GM12874 (cell line): ENCODE results near the gene PANK2.

Experiments
- TF ChIP-seq, protein P1 (sequence below): IDR thresholded peaks from 2 replicates; pipeline ENCODE4 v1.5.1; 2011; ENCODE audit warnings: low read depth, mild to moderate bottlenecking, control low read depth, low read length, moderate library complexity; ENCODE audit not compliant: insufficient read depth

Gene PANK2

DNA sequence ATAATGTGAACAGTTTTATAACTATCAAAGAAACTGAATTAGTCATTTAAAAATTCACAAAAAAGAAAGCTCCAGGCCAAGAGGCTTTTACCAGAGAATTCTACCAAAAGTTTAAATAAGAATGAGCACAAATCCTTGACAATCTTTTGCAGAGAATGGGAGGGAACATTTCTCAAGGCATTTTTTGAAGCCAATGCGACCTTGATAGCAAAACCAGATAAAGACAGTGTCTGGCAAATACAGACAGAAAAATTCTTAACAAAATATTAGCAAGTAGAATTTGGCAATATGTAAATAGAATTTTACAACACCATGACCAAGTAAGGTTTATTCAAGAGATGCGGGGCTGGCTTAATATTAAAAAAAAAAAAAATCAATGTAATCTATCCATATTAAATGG, 84.5 kb downstream of the PANK2 start:
- TF ChIP-seq, protein P1, sequence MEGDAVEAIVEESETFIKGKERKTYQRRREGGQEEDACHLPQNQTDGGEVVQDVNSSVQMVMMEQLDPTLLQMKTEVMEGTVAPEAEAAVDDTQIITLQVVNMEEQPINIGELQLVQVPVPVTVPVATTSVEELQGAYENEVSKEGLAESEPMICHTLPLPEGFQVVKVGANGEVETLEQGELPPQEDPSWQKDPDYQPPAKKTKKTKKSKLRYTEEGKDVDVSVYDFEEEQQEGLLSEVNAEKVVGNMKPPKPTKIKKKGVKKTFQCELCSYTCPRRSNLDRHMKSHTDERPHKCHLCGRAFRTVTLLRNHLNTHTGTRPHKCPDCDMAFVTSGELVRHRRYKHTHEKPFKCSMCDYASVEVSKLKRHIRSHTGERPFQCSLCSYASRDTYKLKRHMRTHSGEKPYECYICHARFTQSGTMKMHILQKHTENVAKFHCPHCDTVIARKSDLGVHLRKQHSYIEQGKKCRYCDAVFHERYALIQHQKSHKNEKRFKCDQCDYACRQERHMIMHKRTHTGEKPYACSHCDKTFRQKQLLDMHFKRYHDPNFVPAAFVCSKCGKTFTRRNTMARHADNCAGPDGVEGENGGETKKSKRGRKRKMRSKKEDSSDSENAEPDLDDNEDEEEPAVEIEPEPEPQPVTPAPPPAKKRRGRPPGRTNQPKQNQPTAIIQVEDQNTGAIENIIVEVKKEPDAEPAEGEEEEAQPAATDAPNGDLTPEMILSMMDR = no peak

DNA sequence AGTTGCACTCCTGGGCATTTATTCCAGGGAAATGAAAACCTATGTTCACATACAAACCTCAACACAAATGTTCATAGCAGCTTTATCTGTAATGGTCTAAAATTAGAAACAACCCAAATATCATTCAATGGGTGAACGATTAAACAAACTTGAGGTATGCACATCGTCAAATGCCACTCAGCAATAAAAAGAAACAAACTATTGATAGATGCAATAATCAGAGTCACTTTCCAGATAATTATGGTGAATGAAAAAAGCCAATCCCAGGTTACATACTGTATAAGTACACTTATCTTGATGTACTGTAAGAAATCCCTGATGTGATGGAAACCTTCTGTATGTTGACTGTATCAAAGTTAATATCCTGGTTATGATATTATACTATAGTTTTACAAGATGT, 87.3 kb downstream of the PANK2 start:
- TF ChIP-seq, protein P1 = no peak
